Esophagus (tissue), 2 donors: Measurements from ENCODE around the gene SLC49A4. TPM values are rescaled to one million over a fixed set of nuclear protein-coding genes. Genes with fewer than 3 reads are reported as not detected.

Experiments
- H3K27ac ChIP-seq, 2 donors: one replicate each; pipeline ENCODE4 v1.5.1; 2013; ENCODE audit warnings: low read depth in 2 of 2, mild to moderate bottlenecking in 2 of 2, inconsistent platforms in 1 of 2, low read length in 1 of 2, moderate library complexity in 1 of 2
- H3K27me3 ChIP-seq, 2 donors: one replicate each; pipeline ENCODE4 v1.6.1; 2013; ENCODE audit warnings: low read length in 2 of 2, control low read depth in 1 of 2, mild to moderate bottlenecking in 1 of 2; ENCODE audit not compliant: insufficient read depth in 2 of 2, control insufficient read depth in 1 of 2
- H3K36me3 ChIP-seq, 2 donors: one replicate each; pipeline ENCODE4 v1.6.1; 2013; ENCODE audit warnings: low read length in 1 of 2; ENCODE audit not compliant: control insufficient read depth in 2 of 2, insufficient read depth in 2 of 2
- H3K4me1 ChIP-seq, 2 donors: one replicate each; pipeline ENCODE4 v1.6.1; 2013; ENCODE audit warnings: low read length in 1 of 2; ENCODE audit not compliant: control insufficient read depth in 2 of 2, insufficient read depth in 2 of 2
- H3K4me3 ChIP-seq, 2 donors: one replicate each; pipeline ENCODE4 v1.5.1; 2013; ENCODE audit warnings: low read length in 2 of 2, mild to moderate bottlenecking in 2 of 2, low read depth in 1 of 2, moderate library complexity in 1 of 2
- H3K9me3 ChIP-seq, 2 donors: one replicate each; pipeline ENCODE4 v1.6.1; 2013; ENCODE audit warnings: mild to moderate bottlenecking in 2 of 2, low read depth in 1 of 2, low read length in 1 of 2, moderate library complexity in 1 of 2; ENCODE audit not compliant: control insufficient read depth in 2 of 2, insufficient read depth in 1 of 2
- WGBS, 2 donors: extraction: QIAGEN DNeasy Blood & Tissue Kit; methylation state at CpG; one replicate each; pipeline ENCODE4 v1.1.7; 2013; 5-methylcytosine and 5-hydroxymethylcytosine counted together
- polyA plus RNA-seq, 2 donors: library from polyadenylated mRNA; stranded (reverse); fragments of 200-250 nt; gene quantifications; one replicate each; pipeline ENCODE4 v1.2.3, GENCODE V29; 2013
- donor health status: healthy with polysubstance abuse.
- donor health status: Bipolar disorder and iron deficiency.

Gene SLC49A4
- polyA plus RNA-seq, 2 donors = 10.1 to 14.3 TPM

DNA sequence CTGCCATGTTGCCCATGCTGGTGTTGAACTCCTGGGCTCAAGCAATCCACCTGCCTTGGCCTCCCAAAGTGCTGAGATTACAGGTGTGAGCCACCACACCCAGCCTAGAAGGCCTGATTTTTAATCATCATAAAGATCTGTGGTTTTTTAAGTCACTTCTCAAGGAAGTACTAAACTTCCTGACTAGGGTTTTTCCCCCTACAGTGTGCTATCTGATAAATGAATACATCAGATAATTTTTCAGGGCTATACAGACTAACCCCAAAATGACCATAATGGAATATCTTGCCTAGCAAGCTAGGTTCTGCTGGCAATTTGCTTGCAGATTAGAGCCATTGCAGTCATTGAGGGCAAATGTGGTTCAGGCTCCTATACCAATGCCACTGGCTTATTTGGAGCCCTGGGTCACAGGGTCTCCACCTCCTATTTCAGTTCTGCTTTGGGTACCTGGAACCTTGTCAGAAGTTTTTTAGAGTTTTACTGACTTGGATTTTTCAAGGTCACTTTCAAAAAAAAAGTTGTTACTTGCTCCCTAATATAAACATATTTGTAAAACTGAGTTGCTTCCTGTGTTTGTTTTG, 80.8 kb downstream of the SLC49A4 start:
- Histone ChIP-seq H3K27ac (no peak overlapping the region), H3K9me3 (no peaks in the 10 kb centered on the region), H3K36me3 (no peaks in the 10 kb centered on the region), H3K4me3 (no peak overlapping the region), H3K4me1 (no peaks in the 10 kb centered on the region), H3K27me3 (no peaks in the 10 kb centered on the region)

DNA sequence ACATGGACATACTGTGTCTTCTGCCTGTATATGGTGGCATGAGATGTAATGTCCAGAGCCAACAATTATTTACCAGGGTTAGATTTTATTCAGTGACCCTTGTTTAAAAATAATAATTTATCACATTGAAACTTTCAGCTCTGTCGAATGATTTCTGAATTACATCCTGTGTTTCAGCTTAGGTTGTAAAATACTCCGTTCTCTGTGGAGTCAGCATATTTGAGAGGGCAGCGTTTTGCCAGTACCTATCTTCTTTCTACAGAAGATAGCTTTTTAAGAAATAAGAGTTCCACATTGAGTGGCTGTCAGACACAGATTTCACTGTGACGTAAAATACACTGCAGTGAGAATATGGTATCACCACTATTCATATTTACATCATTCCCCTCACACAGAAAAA, 85.3 kb downstream of the SLC49A4 start:
- Histone ChIP-seq H3K4me1 (no peaks in the 10 kb centered on the region), H3K9me3 (no peaks in the 10 kb centered on the region), H3K36me3 (no peaks in the 10 kb centered on the region), H3K27me3 (no peaks in the 10 kb centered on the region), H3K4me3 (no peak overlapping the region), H3K27ac (no peak overlapping the region)
- 84 to 94% methylated on average over 4 of the region's 4 CpGs for WGBS, 2 donors

DNA sequence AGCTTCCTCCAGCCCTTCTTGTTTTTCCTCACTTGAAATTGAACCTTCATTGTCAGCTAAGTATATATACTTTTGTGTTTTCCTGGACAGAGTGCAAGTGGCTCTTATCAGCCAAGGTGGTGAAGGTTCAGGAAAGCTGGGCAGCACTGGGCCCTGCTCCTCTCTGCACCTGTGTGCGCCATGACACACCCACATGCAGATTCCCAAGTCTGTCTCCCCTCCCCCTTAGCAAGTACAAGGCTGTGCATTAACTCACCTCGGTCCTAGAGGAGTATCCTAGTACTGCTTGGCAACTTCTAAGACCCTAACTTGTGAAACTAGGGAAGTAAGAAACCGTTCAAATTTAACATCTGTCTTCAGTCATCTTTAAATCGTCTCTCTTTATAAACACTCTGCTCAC, 85.8 kb downstream of the SLC49A4 start:
- Histone ChIP-seq H3K27ac (no peak overlapping the region), H3K4me3 (no peak overlapping the region), H3K4me1 (no peaks in the 10 kb centered on the region), H3K9me3 (no peaks in the 10 kb centered on the region), H3K36me3 (no peaks in the 10 kb centered on the region), H3K27me3 (no peaks in the 10 kb centered on the region)
- 61 to 66% methylated on average over 4 of the region's 4 CpGs for WGBS, 2 donors

DNA sequence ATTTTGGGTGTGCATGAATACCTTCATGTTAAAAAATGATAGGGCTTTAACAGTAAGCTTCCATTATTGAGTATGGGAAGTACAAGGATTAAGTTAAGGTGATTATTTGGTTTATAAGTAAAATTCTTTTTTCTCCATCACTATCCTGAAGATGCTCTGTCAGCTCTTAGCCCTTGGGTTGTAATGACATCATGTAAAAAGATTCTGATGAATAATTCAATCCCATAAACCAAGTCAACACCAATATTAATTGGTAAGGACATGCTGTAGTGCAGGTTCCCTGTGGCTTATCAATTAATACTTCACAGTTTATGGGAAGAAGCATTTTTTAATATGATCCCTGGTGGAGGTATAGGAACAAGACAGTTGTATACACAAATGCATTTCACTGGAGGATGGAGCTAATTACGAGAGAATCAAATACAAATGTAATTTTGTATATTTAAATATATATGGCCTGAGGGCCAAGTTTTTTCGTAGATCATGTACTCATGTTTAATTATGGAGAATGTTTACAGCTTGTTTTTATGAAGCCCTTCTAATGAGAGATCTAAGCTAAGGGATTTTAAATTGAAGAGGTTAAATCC, 87.6 kb downstream of the SLC49A4 start:
- H3K4me1 ChIP-seq = no peaks in the 10 kb centered on the region
- H3K27me3 ChIP-seq = no peaks in the 10 kb centered on the region
- WGBS, 2 donors = 94 to 96% methylated on average over 2 of the region's 2 CpGs
- H3K9me3 ChIP-seq = no peaks in the 10 kb centered on the region
- H3K4me3 ChIP-seq = no peak overlapping the region
- H3K27ac ChIP-seq = no peak overlapping the region
- no peaks in the 10 kb centered on the region for H3K36me3 ChIP-seq

DNA sequence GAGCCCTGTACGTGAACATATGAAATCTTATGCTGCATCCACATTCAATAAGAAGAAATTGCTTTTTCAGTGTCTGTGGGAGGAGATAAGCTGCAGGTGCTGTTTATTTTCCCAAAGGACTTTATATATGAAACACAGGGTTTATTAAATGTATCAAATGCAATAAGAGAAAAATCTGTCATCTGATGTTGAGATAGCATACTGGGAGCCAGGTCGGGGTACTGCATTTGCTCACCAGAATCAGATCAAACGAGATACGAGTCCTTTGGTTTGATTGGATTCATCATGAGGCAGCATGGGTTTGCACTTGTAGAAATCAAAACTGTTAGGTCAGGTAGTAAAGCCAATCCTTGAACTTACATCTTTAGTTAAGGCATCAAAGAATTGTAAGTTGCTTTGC, 91.4 kb downstream of the SLC49A4 start:
- no peak overlapping the region for H3K27ac ChIP-seq
- H3K27me3 ChIP-seq = no peaks in the 10 kb centered on the region
- no peak overlapping the region for H3K4me3 ChIP-seq
- H3K4me1 ChIP-seq = peaks cover 0 to 6% of the 10 kb centered on the region in 2 donors
- WGBS, 2 donors = 91 to 97% methylated on average over 4 of the region's 4 CpGs
- H3K36me3 ChIP-seq = no peaks in the 10 kb centered on the region
- no peaks in the 10 kb centered on the region for H3K9me3 ChIP-seq

DNA sequence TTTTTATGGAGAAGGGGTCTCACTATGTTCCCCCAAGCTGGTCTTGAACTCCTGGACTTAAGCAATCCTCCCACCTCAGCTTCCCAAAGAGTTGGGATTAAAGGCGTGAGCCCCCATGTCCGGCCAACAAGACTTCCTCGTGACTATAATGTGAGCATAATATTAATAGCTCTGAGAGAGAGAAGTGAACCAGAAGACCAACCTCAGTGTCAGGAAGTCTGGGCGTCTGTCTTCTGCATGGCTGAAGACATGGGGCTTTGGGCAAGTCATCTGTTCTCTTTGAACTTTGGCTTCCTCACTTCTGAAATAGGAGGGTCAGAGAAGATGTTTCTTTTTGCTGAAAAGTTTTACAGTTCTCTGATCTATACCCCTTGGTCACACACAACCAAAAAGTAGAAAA, 92.1 kb downstream of the SLC49A4 start:
- Histone ChIP-seq H3K4me3 (no peak overlapping the region), H3K9me3 (no peaks in the 10 kb centered on the region), H3K27ac (no peak overlapping the region), H3K27me3 (no peaks in the 10 kb centered on the region), H3K4me1 (peaks cover 0 to 6% of the 10 kb centered on the region in 2 donors), H3K36me3 (no peaks in the 10 kb centered on the region)
- WGBS, 2 donors = 89 to 90% methylated on average over 4 of the region's 4 CpGs

DNA sequence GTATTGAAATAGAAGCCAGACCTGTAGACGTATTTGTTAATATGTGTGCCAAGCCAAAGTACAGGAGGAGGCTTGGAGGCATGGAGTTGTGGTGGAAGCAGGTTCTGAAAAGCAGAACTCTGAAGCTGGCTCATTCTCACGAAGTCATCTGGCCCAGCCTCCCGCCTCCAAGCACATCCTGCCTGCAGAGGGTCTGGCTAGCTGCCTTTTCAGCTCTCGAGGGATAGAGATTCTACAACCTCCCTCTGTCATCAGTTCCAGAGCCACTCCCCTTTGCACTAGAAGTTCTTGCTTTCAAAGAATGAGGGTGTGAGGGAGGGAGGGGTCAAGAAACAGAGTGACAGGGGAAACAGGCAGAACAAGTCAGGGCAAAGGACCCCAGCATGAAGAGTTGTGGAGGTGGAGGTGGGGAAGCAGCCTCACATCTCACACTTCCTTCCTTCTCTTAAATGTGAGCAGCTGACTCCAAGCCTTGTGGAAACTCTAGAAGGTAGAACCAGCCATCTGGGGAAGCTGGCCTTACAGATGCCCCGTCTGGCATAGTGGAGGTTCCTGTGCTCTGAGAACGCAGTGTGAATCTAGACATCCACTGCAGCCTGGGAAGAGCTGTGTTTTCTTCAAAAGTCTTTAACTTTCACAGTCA, 95.3 kb downstream of the SLC49A4 start:
- Histone ChIP-seq H3K36me3 (no peaks in the 10 kb centered on the region), H3K27ac (no peak overlapping the region), H3K9me3 (no peaks in the 10 kb centered on the region), H3K27me3 (no peaks in the 10 kb centered on the region), H3K4me3 (no peak overlapping the region), H3K4me1 (peaks cover 0 to 6% of the 10 kb centered on the region in 2 donors)
- WGBS, 2 donors = 17 to 34% methylated on average over 6 of the region's 6 CpGs

DNA sequence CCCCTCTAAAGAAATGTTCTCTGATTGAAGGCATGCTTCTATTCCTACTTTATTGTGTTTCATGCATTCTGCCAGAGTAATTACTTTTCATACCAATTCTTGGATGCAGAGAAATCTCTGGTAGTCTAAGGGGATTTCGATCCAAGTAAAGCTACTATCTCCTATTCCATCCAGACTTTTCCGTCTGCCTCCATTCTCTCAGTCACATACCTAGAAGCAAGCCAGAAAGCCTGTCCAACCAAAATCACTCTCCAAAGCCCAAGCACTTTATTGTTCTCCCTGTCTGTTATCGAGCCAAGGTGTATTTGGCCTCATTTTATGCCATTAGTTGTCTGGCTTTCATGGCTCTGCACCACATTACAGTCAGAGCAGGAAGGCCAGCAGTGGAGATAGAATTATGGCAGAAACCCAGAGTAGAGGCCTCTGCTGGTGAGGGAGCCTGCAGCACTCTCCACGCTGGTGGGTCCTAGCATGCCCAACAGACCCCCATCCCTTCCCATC, 95.9 kb downstream of the SLC49A4 start:
- Histone ChIP-seq H3K27me3 (no peaks in the 10 kb centered on the region), H3K36me3 (no peaks in the 10 kb centered on the region), H3K4me3 (no peak overlapping the region), H3K9me3 (no peaks in the 10 kb centered on the region), H3K27ac (no peak overlapping the region), H3K4me1 (peaks cover 0 to 6% of the 10 kb centered on the region in 2 donors)
- WGBS, 2 donors = 62 to 82% methylated on average over 4 of the region's 4 CpGs

DNA sequence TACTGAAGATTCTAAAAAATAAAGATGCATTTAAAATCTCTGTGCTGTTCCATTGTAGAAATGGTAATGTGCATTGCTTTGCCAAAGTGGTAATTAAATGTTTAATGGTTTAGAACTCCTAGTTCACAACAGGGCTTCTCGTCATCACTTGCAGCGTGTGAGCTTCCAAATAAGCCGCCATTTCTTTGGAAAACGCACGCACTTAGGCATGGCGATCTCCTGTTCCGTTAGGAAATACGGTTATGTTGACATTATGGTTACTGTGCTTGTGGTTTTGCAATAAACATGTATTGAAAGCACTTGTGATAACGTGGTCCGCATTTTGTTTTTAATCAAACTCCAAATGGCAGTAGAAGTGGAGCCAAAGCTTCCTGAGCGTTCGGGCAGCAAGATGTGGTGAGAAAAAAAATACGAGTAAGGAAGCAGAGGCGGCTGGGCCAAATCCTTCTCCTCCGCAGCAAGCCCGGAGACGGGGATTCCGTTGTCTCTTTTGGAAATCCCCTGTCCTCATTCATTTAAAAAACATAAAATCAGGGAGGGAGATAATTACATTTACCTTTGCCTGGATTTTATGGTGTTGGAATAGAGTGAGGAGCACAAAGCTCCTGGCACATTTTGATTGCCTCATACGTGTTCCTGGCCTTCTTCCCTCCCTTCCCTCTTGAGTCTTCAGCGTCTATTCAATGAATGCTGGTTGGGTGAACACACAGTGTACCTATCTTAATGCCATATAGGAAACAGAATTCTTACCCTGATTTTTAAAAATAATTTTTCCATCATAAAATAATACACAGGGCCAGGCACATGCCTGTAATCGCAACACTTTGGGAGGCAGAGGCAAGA, 97.5 kb downstream of the SLC49A4 start:
- H3K9me3 ChIP-seq = no peaks in the 10 kb centered on the region
- 91 to 92% methylated on average over 21 of the region's 21 CpGs for WGBS, 2 donors
- H3K27me3 ChIP-seq = no peaks in the 10 kb centered on the region
- H3K36me3 ChIP-seq = no peaks in the 10 kb centered on the region
- no peak overlapping the region for H3K4me3 ChIP-seq
- peaks cover 0 to 6% of the 10 kb centered on the region in 2 donors for H3K4me1 ChIP-seq
- no peak overlapping the region for H3K27ac ChIP-seq
